Measurements from ENCODE around the gene APBA1.
"Not testable (repeated sequence)": the region's sequence is repeated elsewhere in the genome, so short reads cannot be mapped to it uniquely, and the experiment has no call there.

The APBA1 gene

DNA sequence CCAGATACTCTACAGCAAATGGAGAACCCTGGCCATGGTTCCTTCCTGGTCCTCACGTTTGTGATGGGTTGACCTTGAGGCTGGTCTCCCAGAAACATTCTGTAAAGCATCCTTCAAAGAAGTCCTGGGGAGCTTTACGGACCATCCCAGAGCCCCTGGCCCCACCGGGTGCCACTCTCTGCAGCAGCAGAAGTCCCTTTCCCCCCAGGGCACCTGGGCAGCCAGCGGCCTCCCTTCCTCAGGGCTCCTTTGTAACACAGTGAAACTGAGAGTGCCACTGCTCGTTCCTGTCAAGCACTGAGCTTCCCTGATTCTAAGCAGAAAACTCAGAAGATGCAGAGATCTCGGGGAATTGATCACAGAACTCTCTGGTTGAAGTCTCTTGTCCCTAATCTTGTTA, 242.9 kb downstream of the APBA1 start:
- intact Hi-C loops (cut with micrococcal nuclease) = loop anchor here (10.0 kb wide), 1 partner anchor 246 kb away; the partner anchor contains the start of gene APBA1
- H3K4me3 Mint-ChIP-seq = no peak overlapping the region
- H3K4me1 Mint-ChIP-seq (ENCODE audit: low read depth) = no peaks in the 10 kb centered on the region
- H3K36me3 Mint-ChIP-seq (ENCODE audit: low read depth) = peaks cover 6% of the 10 kb centered on the region
- H3K9me3 Mint-ChIP-seq = no peaks in the 10 kb centered on the region
- no peaks in the 10 kb centered on the region for H3K27me3 Mint-ChIP-seq
- no peak overlapping the region for H3K27ac Mint-ChIP-seq

DNA sequence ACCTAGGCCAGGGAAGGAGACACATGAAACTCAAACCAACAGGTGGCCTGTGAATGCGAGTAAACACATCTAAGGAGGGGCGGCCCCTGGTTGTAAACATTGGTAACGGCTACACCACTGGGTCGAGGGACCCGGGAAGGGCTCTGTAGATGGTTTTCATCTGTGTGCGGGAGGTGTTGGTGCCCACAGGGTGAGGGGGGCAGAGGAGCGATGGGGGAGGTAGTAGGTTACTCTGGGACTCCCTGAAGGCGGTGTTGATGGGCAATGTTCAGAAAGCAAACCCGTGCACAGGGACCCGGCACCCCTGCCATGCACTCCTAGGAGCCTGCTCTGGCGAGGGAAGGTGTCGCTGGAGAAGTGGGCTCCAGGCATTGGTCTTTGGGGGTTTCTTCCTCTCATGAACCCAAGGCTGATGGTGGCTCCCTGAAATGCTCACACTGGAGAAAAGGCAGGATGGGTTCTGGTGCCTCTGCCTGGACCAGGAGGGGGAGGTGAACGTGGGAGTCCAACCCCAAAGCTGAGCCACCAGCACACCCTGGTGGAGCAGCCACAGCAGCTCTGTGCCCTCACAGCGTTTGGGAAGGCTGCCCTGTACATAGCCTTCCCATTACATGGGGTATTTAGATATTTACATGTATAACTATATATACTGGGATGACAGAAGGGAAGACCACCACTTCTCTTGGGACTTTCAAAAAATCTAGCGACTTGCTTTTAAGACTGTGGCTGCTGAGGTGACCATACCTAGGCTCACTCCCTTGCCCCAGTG, 244.0 kb downstream of the APBA1 start:
- Mint-ChIP-seq H3K27me3 (no peaks in the 10 kb centered on the region), H3K27ac (no peak overlapping the region), H3K4me3 (no peak overlapping the region), H3K4me1 (ENCODE audit: low read depth) (no peaks in the 10 kb centered on the region), H3K9me3 (no peaks in the 10 kb centered on the region), H3K36me3 (ENCODE audit: low read depth) (peaks cover 6% of the 10 kb centered on the region)
- intact Hi-C loops (cut with micrococcal nuclease) = loop anchor here (10.0 kb wide), 1 partner anchor 247 kb away; the partner anchor contains the start of gene APBA1

DNA sequence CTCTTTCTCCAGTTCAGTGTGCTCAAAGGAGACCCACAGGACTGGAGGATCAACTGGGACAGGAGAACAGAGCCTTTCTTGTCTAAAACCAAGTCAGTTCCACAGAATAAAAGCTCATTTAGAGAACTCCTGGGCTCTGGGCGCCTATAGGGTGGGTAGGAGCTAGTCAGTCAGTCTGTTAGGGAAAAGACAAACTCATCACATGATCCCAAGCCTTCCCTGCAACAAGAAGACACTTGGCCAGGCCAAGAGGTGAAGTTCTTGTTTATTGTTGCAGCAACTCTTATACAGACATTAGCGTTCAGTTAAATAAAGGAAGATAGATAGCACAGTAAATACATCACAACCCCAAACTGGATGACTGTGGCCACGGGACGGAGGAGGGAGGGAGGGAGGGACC, 244.9 kb downstream of the APBA1 start:
- intact Hi-C loops (cut with micrococcal nuclease) = loop anchor here (10.0 kb wide), 1 partner anchor 248 kb away; the partner anchor contains the start of gene APBA1

DNA sequence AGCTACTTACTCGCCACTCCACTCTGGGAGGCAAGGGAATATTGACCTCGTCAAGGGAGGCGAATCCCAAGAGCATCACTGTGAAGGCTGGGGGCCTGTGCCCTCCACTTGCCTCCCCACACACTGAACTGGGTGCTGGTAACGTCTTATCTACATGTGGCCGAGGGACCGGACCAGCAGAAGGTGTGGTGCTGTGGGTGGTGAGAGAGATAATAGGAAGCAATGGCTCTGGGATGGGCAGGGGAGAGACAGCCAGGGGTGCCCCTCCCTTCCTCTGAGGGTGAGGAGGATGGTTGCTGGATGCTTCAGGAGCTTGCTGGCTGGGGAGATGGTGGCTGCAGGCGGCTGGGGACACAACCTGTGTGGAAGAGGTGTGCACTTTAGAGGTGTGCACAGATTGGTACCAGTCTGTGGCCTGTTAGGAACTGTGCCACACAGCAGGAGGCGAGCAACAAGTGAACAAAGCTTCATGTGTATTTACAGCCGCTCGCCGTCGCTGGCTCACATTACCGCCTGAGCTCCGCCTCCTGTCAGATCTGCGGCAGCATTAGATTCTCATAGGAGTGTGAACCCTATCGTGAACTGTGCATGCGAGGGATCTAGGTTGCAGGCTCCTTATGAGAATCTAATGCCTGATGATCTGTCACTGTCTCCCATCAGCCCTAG, 246.9 kb downstream of the APBA1 start:
- H3K27me3 Mint-ChIP-seq = peaks cover 3% of the 10 kb centered on the region
- intact Hi-C loops (cut with micrococcal nuclease) = loop anchor here (10.0 kb wide), 1 partner anchor 250 kb away; the partner anchor contains the start of gene APBA1

More for the DNA sequence above, 244.9 kb downstream of the APBA1 start:
- Mint-ChIP-seq H3K4me3 (no peak overlapping the region), H3K36me3 (ENCODE audit: low read depth) (peaks cover 6% of the 10 kb centered on the region), H3K9me3 (no peaks in the 10 kb centered on the region), H3K27ac (no peak overlapping the region), H3K4me1 (ENCODE audit: low read depth) (no peaks in the 10 kb centered on the region), H3K27me3 (peaks cover 3% of the 10 kb centered on the region)

DNA sequence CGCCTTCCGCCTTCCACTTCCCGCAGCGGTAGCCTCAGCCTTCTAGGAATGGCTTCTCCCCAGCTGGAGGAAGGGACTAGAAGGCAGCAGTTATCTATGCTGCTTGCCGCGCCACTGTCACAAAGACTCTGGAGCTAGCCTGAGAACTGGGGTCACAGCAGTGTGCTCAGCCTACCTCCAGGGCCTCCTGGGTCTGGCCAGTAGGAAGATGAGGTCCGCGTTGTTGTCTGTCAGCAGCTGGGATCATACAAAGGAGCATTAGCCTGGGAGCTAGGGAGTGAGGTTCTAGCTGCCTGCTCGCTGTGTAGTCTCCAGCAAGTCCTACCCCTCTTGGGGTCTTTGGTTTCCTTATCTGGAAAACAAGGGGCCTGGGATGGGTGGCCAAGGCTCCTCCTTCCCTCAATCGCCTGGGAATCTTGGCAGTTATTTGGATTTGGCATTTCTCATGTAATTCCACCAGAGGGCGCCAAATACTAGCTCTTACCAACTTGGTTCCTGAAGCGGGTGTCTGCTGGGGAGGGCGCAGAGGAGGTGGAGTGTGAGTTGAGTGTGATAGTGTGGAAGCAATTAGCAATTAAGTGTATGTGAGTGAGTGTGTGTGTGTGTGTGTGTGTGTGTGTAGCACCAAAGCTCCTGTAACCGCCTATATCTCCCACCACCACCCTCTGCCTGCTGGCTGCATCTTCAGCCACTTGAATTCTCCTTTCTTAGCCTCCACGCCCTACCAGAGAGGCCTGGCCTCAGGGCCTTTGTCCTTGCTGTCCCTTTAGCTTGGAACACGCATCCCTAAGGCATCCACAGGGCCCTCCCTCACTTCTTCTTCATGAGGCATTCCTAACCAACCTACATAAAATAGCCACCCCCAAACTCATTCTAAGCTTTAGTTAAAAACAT, 250.0 kb downstream of the APBA1 start:
- Mint-ChIP-seq H3K4me3 (no peak overlapping the region), H3K27ac (no peak overlapping the region), H3K27me3 (peaks cover 4% of the 10 kb centered on the region), H3K9me3 (no peaks in the 10 kb centered on the region), H3K36me3 (ENCODE audit: low read depth) (no peaks in the 10 kb centered on the region), H3K4me1 (ENCODE audit: low read depth) (no peaks in the 10 kb centered on the region)
- intact Hi-C loops (cut with micrococcal nuclease) = loop anchor here (2.0 to 10.0 kb wide), 6 partner anchors 125 to 689 kb away; partner anchors contain the start of gene APBA1

More for the DNA sequence above, 246.9 kb downstream of the APBA1 start:
- no peak overlapping the region for H3K27ac Mint-ChIP-seq
- no peaks in the 10 kb centered on the region for H3K9me3 Mint-ChIP-seq
- no peak overlapping the region for H3K4me3 Mint-ChIP-seq
- no peaks in the 10 kb centered on the region for H3K36me3 Mint-ChIP-seq (ENCODE audit: low read depth)
- H3K4me1 Mint-ChIP-seq (ENCODE audit: low read depth) = no peaks in the 10 kb centered on the region

DNA sequence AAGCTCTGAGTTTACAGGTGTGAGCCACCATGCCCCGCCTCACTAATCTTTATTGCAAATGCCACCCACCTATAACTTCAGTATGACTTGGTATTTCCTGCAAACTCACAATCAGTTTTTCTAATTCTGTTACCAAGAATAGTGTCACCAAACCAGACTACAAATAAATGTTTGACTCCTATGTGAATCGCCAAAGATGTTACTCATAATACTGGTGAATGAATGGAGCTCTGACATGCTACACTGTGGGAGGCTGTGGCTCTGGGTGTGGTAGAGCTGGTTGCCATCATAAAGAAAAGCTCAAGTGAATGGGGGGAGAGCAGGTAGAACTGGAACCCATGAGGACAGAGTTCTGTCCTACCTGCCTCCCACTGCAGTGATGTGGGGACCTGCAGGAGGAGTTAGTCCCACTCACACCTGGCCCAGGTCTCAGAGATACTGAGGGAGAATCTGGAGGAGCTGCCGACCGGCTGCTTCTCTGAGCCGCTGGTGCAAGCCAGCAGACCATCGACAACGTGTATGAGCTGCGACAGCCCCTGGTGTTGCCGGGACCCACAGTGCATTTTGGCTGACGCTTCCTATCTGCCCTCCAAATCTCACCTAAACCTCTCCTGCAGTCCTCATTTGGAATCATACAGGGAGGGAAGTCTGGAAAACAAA, 251.4 kb downstream of the APBA1 start:
- H3K9me3 Mint-ChIP-seq = no peaks in the 10 kb centered on the region
- peaks cover 4% of the 10 kb centered on the region for H3K27me3 Mint-ChIP-seq
- H3K4me3 Mint-ChIP-seq = no peak overlapping the region
- H3K27ac Mint-ChIP-seq = no peak overlapping the region
- intact Hi-C loops (cut with micrococcal nuclease) = loop anchor here (5.0 to 10.0 kb wide), 3 partner anchors 127 to 512 kb away; partner anchors contain the start of gene APBA1
- H3K36me3 Mint-ChIP-seq (ENCODE audit: low read depth) = no peaks in the 10 kb centered on the region
- no peaks in the 10 kb centered on the region for H3K4me1 Mint-ChIP-seq (ENCODE audit: low read depth)

DNA sequence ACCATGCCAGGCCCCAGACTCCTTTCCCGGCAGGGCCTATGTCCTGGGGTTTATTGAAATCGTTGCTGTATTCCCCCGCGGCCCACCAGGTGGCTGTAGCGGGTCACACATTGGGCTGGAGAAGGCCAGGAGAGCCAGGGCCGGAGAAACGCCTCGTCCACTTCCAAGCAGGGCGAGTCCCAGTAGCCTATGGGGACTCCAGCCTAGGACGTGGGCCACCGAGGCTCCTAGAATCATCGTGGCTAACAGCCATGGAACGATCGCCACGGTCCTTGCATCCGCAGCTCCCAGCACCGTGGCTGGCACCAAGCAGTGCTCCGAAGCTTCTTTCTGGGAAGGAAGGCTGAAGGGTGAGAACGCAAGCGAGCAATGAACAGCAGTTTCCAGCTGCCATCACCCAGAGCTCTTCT, 259.4 kb downstream of the APBA1 start:
- H3K27me3 Mint-ChIP-seq = peaks cover 18% of the 10 kb centered on the region
- H3K4me3 Mint-ChIP-seq = no peak overlapping the region
- no peaks in the 10 kb centered on the region for H3K36me3 Mint-ChIP-seq (ENCODE audit: low read depth)

DNA sequence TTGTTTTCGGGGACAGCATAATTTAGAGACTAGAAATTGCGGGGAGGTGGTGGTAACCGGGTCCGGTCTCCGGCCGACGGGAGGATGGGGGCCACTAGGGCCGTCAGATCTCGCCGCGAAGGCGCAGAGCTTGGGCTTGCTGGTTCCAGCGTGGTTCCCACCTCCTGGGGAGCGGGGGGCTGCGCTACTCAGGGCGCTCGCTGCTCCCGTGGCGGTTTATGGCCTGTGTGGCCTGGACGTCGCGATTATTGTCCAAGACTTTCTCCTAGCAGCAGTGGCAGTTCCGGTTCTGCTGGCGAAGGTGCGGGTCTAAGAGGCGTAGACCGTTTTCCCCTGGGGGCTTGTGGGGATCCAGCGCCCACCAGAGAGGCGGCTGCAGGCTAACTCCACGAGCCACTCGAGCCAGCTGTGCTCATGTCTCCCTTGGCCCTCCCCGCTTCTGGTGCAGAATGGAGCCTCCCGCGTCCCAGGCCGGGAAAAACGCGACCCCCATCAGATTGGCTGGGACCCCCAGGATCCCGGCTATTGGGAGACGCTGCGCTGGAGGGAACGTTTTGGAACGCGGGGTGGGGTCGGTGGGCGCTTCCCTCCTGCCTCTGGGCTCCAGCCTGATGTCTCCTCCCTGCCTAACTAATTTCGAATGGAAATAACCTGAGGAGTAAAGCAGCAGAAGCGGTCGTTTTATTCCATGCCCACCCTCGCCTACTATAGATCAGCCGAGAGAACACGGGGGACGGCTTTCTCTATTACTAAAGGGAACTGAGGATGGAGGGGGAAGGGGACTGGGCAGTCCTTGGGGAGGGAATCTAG, 260.0 kb downstream of the APBA1 start:
- H3K36me3 Mint-ChIP-seq (ENCODE audit: low read depth) = no peaks in the 10 kb centered on the region
- H3K4me1 Mint-ChIP-seq (ENCODE audit: low read depth) = no peaks in the 10 kb centered on the region
- H3K27ac Mint-ChIP-seq = no peak overlapping the region
- H3K4me3 Mint-ChIP-seq = no peak overlapping the region
- intact Hi-C loops (cut with micrococcal nuclease) = no loop called here
- peaks cover 18% of the 10 kb centered on the region for H3K27me3 Mint-ChIP-seq
- H3K9me3 Mint-ChIP-seq = no peaks in the 10 kb centered on the region

More for the DNA sequence above, 259.4 kb downstream of the APBA1 start:
- Mint-ChIP-seq H3K4me1 (ENCODE audit: low read depth) (no peaks in the 10 kb centered on the region), H3K27ac (no peak overlapping the region), H3K9me3 (no peaks in the 10 kb centered on the region)
- intact Hi-C loops (cut with micrococcal nuclease) = no loop called here

DNA sequence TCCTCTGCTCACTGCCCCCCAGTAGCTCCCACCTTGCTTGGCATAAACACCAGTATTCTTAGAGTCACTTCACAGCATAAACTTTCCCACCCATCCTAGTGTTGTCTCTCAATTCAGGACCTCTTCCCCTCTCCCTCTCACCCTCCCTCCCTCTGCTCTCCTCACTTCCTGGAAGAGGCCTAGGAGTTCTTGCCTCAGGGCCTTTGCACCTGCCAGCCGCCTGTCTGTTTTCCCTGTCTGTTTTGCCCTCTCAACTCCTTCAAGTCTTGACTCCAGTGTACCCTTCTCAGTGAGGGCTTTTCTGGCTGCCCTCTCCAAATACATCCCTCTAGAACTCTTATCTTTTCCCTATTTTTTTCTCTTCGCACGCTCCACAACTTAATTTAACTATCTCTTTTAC, 260.9 kb downstream of the APBA1 start:
- H3K9me3 Mint-ChIP-seq = no peaks in the 10 kb centered on the region

DNA sequence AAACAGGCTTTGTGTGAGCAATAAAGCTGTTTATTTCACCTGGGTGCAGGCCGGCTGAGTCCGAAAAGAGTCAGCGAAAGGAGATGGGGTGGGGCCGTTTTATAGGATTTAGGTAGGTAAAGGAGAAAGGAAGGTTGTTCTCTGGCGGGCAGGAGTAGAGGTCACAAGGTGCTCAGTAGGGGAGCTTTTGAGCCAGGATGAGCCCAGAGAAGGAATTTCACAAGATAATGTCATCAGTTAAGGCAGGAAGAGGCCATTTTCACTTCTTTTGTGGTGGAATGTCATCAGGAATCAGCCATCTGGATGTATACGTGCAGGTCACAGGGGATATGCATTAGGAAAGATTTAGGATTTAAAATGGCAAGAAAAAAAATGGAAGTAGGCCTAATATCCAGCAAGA, 262.2 kb downstream of the APBA1 start:
- H3K27me3 Mint-ChIP-seq = peaks cover 18% of the 10 kb centered on the region
- H3K4me3 Mint-ChIP-seq; H3K36me3 Mint-ChIP-seq (ENCODE audit: low read depth); intact Hi-C loops (cut with micrococcal nuclease); H3K9me3 Mint-ChIP-seq; H3K4me1 Mint-ChIP-seq (ENCODE audit: low read depth); H3K27ac Mint-ChIP-seq: not testable (repeated sequence)

More for the DNA sequence above, 260.9 kb downstream of the APBA1 start:
- no peaks in the 10 kb centered on the region for H3K4me1 Mint-ChIP-seq (ENCODE audit: low read depth)
- intact Hi-C loops (cut with micrococcal nuclease) = no loop called here
- peaks cover 18% of the 10 kb centered on the region for H3K27me3 Mint-ChIP-seq
- H3K4me3 Mint-ChIP-seq = no peak overlapping the region
- H3K36me3 Mint-ChIP-seq (ENCODE audit: low read depth) = no peaks in the 10 kb centered on the region
- H3K27ac Mint-ChIP-seq = no peak overlapping the region

DNA sequence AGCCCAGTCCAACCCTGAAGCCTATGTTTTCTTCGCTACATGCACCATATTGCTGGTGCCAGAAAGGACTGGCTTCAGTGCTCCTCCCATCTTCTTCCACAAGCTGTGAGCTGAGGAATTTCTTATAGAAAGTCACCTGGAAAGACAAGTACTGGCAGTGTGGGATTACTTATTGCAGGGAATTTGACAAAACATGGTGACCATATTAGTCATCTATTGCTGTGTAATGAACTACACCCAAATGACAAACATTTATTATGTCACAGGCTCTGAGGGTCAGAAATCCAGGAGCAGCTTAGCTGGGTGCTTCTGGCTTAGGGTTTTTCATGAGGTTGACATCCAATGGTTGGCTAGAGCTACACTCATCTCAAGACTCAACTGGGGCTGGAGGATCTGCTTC, 271.7 kb downstream of the APBA1 start:
- Mint-ChIP-seq H3K9me3 (no peaks in the 10 kb centered on the region), H3K4me3 (no peak overlapping the region), H3K36me3 (ENCODE audit: low read depth) (no peaks in the 10 kb centered on the region), H3K27ac (no peak overlapping the region), H3K4me1 (ENCODE audit: low read depth) (no peaks in the 10 kb centered on the region), H3K27me3 (no peaks in the 10 kb centered on the region)
- intact Hi-C loops (cut with micrococcal nuclease) = no loop called here

DNA sequence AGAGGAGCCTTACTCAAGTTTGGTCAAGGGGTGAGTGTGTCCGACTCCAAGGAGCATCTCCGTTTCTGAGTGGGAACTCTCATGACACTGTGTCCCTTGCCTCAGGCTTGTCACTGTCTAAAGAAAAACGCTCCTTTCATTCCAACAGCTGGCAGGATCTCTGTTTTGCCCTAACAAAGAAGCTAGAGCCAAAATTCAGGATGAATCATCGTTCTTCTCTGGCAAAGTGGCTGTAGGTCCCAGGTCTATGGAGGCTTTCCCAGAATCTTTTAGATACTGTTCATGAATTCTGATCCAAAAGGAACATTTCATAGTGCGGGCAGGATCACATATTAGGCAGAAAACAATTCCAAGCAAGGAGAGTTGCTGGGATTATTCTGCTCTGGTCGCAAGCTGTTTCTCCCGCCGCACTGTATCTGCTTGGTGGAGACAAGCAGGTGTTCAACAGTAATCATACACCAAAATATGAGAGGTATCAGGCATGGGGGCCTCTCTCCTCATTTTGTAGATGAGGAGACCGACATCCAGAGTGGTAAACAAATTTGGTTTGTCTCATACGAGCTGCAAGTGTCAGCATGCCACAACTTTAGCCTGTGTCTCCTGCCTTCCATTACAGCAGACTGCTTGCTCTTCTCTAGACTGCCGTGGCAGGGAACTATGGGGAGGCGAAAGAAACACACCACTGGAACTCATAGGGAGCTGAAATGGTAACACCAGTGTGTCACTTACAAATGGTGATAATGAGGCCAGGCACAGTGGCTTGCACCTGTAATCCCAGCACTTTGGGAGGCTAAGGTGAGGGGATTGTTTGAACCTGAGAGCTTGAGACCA, 274.6 kb downstream of the APBA1 start:
- Mint-ChIP-seq H3K27me3 (no peaks in the 10 kb centered on the region), H3K36me3 (ENCODE audit: low read depth) (no peaks in the 10 kb centered on the region)
- intact Hi-C loops (cut with micrococcal nuclease) = no loop called here

More for the DNA sequence above, 274.6 kb downstream of the APBA1 start:
- Mint-ChIP-seq H3K9me3 (no peaks in the 10 kb centered on the region), H3K4me1 (ENCODE audit: low read depth) (no peaks in the 10 kb centered on the region), H3K4me3 (no peak overlapping the region), H3K27ac (no peak overlapping the region)

Data from dendritic cell treated with granulocyte-macrophage colony-stimulating factor and Interleukin-4, amounts not matched to agents 40 ng/mL and 50 ng/mL, for 4 days (primary cell).